Activated T-helper 17 cell treated with anti-CD3 and anti-CD28 coated beads, Interleukin-2, amount 50 U/mL, for 72 hours (primary cell): ENCODE results near the gene ANKRD36C. TPM values are rescaled to one million over a fixed set of nuclear protein-coding genes. Genes with fewer than 3 reads are reported as not detected.
"Not testable (repeated sequence)": the region's sequence is repeated elsewhere in the genome, so short reads cannot be mapped to it uniquely, and the experiment has no call there.

Source experiments
- ATAC-seq: fragments of 150-1000 bp; cut with Tn5 transposase; replicated peaks from 2 replicates; pipeline ENCODE4 v1.10.0; 2021; ENCODE audit warnings: mild to moderate bottlenecking, moderate library complexity
- H3K27ac Mint-ChIP-seq: one replicate; pipeline ENCODE4 v1.8.0; 2022; ENCODE audit warnings: mixed read lengths
- H3K27me3 Mint-ChIP-seq: one replicate; pipeline ENCODE4 v1.8.0; 2022; ENCODE audit warnings: mixed read lengths
- H3K36me3 Mint-ChIP-seq: one replicate; pipeline ENCODE4 v1.8.0; 2022; ENCODE audit warnings: low read depth, mild to moderate bottlenecking, mixed read lengths
- H3K4me1 Mint-ChIP-seq: one replicate; pipeline ENCODE4 v1.8.0; 2022; ENCODE audit warnings: mixed read lengths
- H3K4me3 Mint-ChIP-seq: one replicate; pipeline ENCODE4 v1.8.0; 2022; ENCODE audit warnings: mild to moderate bottlenecking, mixed read lengths
- H3K9me3 Mint-ChIP-seq: one replicate; pipeline ENCODE4 v1.8.0; 2022; ENCODE audit warnings: mixed read lengths
- total RNA-seq, 2 donors: library from RNA; stranded (reverse); gene quantifications; one replicate each; pipeline ENCODE4 v1.2.3, GENCODE V29; 2022

Gene ANKRD36C
- total RNA-seq, 2 donors from 2014 or later, result 67.1 to 74.0 TPM

GRCh38 chr2:96012792-96013264, 21.2 kb upstream of the ANKRD36C start:
- not testable (repeated sequence) for H3K4me1 Mint-ChIP-seq, H3K36me3 Mint-ChIP-seq, H3K27ac Mint-ChIP-seq, H3K4me3 Mint-ChIP-seq, ATAC-seq, H3K9me3 Mint-ChIP-seq, H3K27me3 Mint-ChIP-seq

- H3K9me3 Mint-ChIP-seq, H3K4me3 Mint-ChIP-seq, H3K27me3 Mint-ChIP-seq, H3K27ac Mint-ChIP-seq, H3K36me3 Mint-ChIP-seq, H3K4me1 Mint-ChIP-seq, ATAC-seq: not testable (repeated sequence)
Observed at GRCh38 chr2:96012086-96012791, 20.6 kb upstream of the ANKRD36C start.

GRCh38 chr2:96011129-96011455, 19.5 kb upstream of the ANKRD36C start:
- peak overlapping the region; percentile 52 for H3K4me3 Mint-ChIP-seq
- not testable (repeated sequence) for H3K36me3 Mint-ChIP-seq, H3K27me3 Mint-ChIP-seq, H3K27ac Mint-ChIP-seq, H3K9me3 Mint-ChIP-seq, H3K4me1 Mint-ChIP-seq
- ATAC-seq, result peak; percentile 35

- peak overlapping the region; percentile 68 for H3K27ac Mint-ChIP-seq
- H3K9me3 Mint-ChIP-seq, H3K4me1 Mint-ChIP-seq, H3K36me3 Mint-ChIP-seq, H3K27me3 Mint-ChIP-seq: not testable (repeated sequence)
- peak; percentile 99 for ATAC-seq
- H3K4me3 Mint-ChIP-seq, result peak overlapping the region; percentile 81
Observed at GRCh38 chr2:96010320-96011128, 18.9 kb upstream of the ANKRD36C start.

- not testable (repeated sequence) for H3K9me3 Mint-ChIP-seq, H3K36me3 Mint-ChIP-seq, ATAC-seq, H3K27me3 Mint-ChIP-seq, H3K4me1 Mint-ChIP-seq
- Mint-ChIP-seq H3K27ac (peak overlapping the region; percentile 68), H3K4me3 (peak overlapping the region; percentile 81)
Observed at GRCh38 chr2:96009833-96010232, 18.2 kb upstream of the ANKRD36C start.

- H3K9me3 Mint-ChIP-seq, H3K4me1 Mint-ChIP-seq: not testable (repeated sequence)
Observed at GRCh38 chr2:96008051-96008450, 16.4 kb upstream of the ANKRD36C start.

GRCh38 chr2:96006248-96006647, 14.6 kb upstream of the ANKRD36C start:
- H3K4me3 Mint-ChIP-seq, H3K27ac Mint-ChIP-seq, H3K36me3 Mint-ChIP-seq, H3K9me3 Mint-ChIP-seq, ATAC-seq, H3K4me1 Mint-ChIP-seq: not testable (repeated sequence)
- peaks cover 20% of the 10 kb centered on the region for H3K27me3 Mint-ChIP-seq

More at GRCh38 chr2:96008051-96008450, 16.4 kb upstream of the ANKRD36C start:
- not testable (repeated sequence) for H3K4me3 Mint-ChIP-seq, H3K27ac Mint-ChIP-seq, H3K36me3 Mint-ChIP-seq, ATAC-seq
- peaks cover 12% of the 10 kb centered on the region for H3K27me3 Mint-ChIP-seq

- peak overlapping the region; percentile 92 for H3K4me3 Mint-ChIP-seq
- H3K27me3 Mint-ChIP-seq, result peaks cover 13% of the 10 kb centered on the region
- not testable (repeated sequence) for H3K36me3 Mint-ChIP-seq, H3K9me3 Mint-ChIP-seq, H3K4me1 Mint-ChIP-seq
- peak overlapping the region; percentile 68 for H3K27ac Mint-ChIP-seq
- ATAC-seq, result peak; percentile 61
Observed at GRCh38 chr2:95992520-95993272, 1.1 kb upstream of the ANKRD36C start.

- not testable (repeated sequence) for H3K9me3 Mint-ChIP-seq, H3K27ac Mint-ChIP-seq
- ATAC-seq, result peak; percentile 63
Observed at GRCh38 chr2:95992102-95992501, 478 bp upstream of the ANKRD36C start.

GRCh38 chr2:95990884-95991283, 740 bp downstream of the ANKRD36C start:
- peak overlapping the region; percentile 95 for H3K27ac Mint-ChIP-seq
- H3K4me1 Mint-ChIP-seq, H3K9me3 Mint-ChIP-seq, H3K27me3 Mint-ChIP-seq, H3K36me3 Mint-ChIP-seq, ATAC-seq: not testable (repeated sequence)
- H3K4me3 Mint-ChIP-seq, result peak overlapping the region; percentile 92

More at GRCh38 chr2:95992102-95992501, 478 bp upstream of the ANKRD36C start:
- H3K27me3 Mint-ChIP-seq, result peaks cover 13% of the 10 kb centered on the region
- not testable (repeated sequence) for H3K4me1 Mint-ChIP-seq, H3K36me3 Mint-ChIP-seq
- H3K4me3 Mint-ChIP-seq, result peak overlapping the region; percentile 92

GRCh38 chr2:95951662-95952061, 40.0 kb downstream of the ANKRD36C start:
- not testable (repeated sequence) for ATAC-seq, H3K27ac Mint-ChIP-seq, H3K4me1 Mint-ChIP-seq, H3K4me3 Mint-ChIP-seq, H3K9me3 Mint-ChIP-seq, H3K27me3 Mint-ChIP-seq
- H3K36me3 Mint-ChIP-seq, result peaks cover 65% of the 10 kb centered on the region

- not testable (repeated sequence) for H3K27ac Mint-ChIP-seq, H3K9me3 Mint-ChIP-seq, H3K4me3 Mint-ChIP-seq, H3K4me1 Mint-ChIP-seq, H3K27me3 Mint-ChIP-seq, ATAC-seq
- peaks cover 53% of the 10 kb centered on the region for H3K36me3 Mint-ChIP-seq
Observed at GRCh38 chr2:95948039-95948438, 43.6 kb downstream of the ANKRD36C start.

GRCh38 chr2:95939947-95940346, 51.7 kb downstream of the ANKRD36C start:
- not testable (repeated sequence) for ATAC-seq, H3K9me3 Mint-ChIP-seq, H3K27me3 Mint-ChIP-seq, H3K4me1 Mint-ChIP-seq, H3K4me3 Mint-ChIP-seq, H3K27ac Mint-ChIP-seq
- H3K36me3 Mint-ChIP-seq, result peaks cover 37% of the 10 kb centered on the region

GRCh38 chr2:95930740-95931139, 60.9 kb downstream of the ANKRD36C start:
- not testable (repeated sequence) for H3K4me1 Mint-ChIP-seq, H3K9me3 Mint-ChIP-seq, ATAC-seq, H3K27me3 Mint-ChIP-seq, H3K27ac Mint-ChIP-seq, H3K4me3 Mint-ChIP-seq
- H3K36me3 Mint-ChIP-seq, result peaks cover 46% of the 10 kb centered on the region

- peaks cover 97% of the 10 kb centered on the region for H3K36me3 Mint-ChIP-seq
- H3K4me3 Mint-ChIP-seq, ATAC-seq, H3K27me3 Mint-ChIP-seq, H3K4me1 Mint-ChIP-seq, H3K27ac Mint-ChIP-seq, H3K9me3 Mint-ChIP-seq: not testable (repeated sequence)
Observed at GRCh38 chr2:95917007-95917406, 74.6 kb downstream of the ANKRD36C start.
